GM10847 (cell line): ENCODE data around the gene PGK1.

ENCODE experiments used
- POLR2A ChIP-seq: IDR thresholded peaks from 2 replicates; pipeline ENCODE4 v1.6.1; 2011; ENCODE audit not compliant: insufficient read length; ENCODE audit errors: extremely low read depth

PGK1 gene

GRCh38 chrX:78111140-78111931, 7.3 kb downstream of the PGK1 start:
- no peak for TF ChIP-seq POLR2A

GRCh38 chrX:78116365-78116764, 12.3 kb downstream of the PGK1 start:
- TF ChIP-seq POLR2A: no peak

- TF ChIP-seq POLR2A: no peak
Observed at GRCh38 chrX:78116766-78117165, 12.7 kb downstream of the PGK1 start.

GRCh38 chrX:78118628-78119027, 14.6 kb downstream of the PGK1 start:
- no peak for TF ChIP-seq POLR2A

- no peak for TF ChIP-seq POLR2A
Observed at GRCh38 chrX:78119521-78120227, 15.6 kb downstream of the PGK1 start.

- no peak for TF ChIP-seq POLR2A
Observed at GRCh38 chrX:78123190-78123589, 19.1 kb downstream of the PGK1 start.

- no peak for TF ChIP-seq POLR2A
Observed at GRCh38 chrX:78124307-78124706, 20.3 kb downstream of the PGK1 start.

- TF ChIP-seq POLR2A: no peak
Observed at GRCh38 chrX:78125148-78125547, 21.1 kb downstream of the PGK1 start.

- TF ChIP-seq POLR2A: no peak
Observed at GRCh38 chrX:78129714-78130113, 25.7 kb downstream of the PGK1 start.

- no peak for TF ChIP-seq POLR2A
Observed at GRCh38 chrX:78130396-78130795, 26.3 kb downstream of the PGK1 start.

- no peak for TF ChIP-seq POLR2A
Observed at GRCh38 chrX:78131117-78131516, 27.1 kb downstream of the PGK1 start.

- no peak for TF ChIP-seq POLR2A
Observed at GRCh38 chrX:78133238-78133960, 29.4 kb downstream of the PGK1 start.

GRCh38 chrX:78139160-78140123, 35.4 kb downstream of the PGK1 start, which contains the start of gene TAF9B:
Gene TAF9B, minus strand, starts transcription at chrX:78139650. Its CDS starts 39 bp downstream, at chrX:78139611.
- TF ChIP-seq POLR2A: peak; percentile 39

- TF ChIP-seq POLR2A: no peak
Observed at GRCh38 chrX:78140206-78140605, 36.2 kb downstream of the PGK1 start.

GRCh38 chrX:78165425-78165824, 61.4 kb downstream of the PGK1 start:
- no peak for TF ChIP-seq POLR2A
